ENCODE measurements around the gene CXCR5.

The CXCR5 gene

GRCh38 chr11:118911113-118911879 is 27.6 kb downstream of the CXCR5 start (continued):
- no peak for TF ChIP-seq TSHZ1 (tag by site-specific recombination; IDR thresholded peaks at IDR 0.05; ENCODE audit: borderline replicate concordance)
- no peak for TF ChIP-seq KLF17 (tag by site-specific recombination; IDR thresholded peaks at IDR 0.05)
- TF ChIP-seq ZNF501 (tag by site-specific recombination; IDR thresholded peaks at IDR 0.05), result no peak
- no peak for TF ChIP-seq ZNF555 (tag by site-specific recombination; conservative IDR thresholded peaks at IDR 0.05)
- no peak for TF ChIP-seq ZNF843 (tag by site-specific recombination; IDR thresholded peaks at IDR 0.05)
- TF ChIP-seq ZNF704 (tag by site-specific recombination; IDR thresholded peaks at IDR 0.05), result no peak
- TF ChIP-seq ZNF791 (tag by site-specific recombination; IDR thresholded peaks at IDR 0.05), result no peak
- TF ChIP-seq PRDM4 (tag by site-specific recombination; IDR thresholded peaks at IDR 0.05), result no peak
- no peak for TF ChIP-seq OVOL3 (tag by site-specific recombination; IDR thresholded peaks at IDR 0.05)
- no peak for TF ChIP-seq ZNF585B (tag by site-specific recombination; IDR thresholded peaks at IDR 0.05)
- no peak for TF ChIP-seq BCL11A (tag by site-specific recombination; IDR thresholded peaks at IDR 0.05; ENCODE audit: low read depth)
- TF ChIP-seq ZNF426 (tag by site-specific recombination; IDR thresholded peaks at IDR 0.05), result no peak
- TF ChIP-seq ZNF202 (tag by site-specific recombination; IDR thresholded peaks at IDR 0.05; ENCODE audit: borderline replicate concordance), result no peak
- no peak for TF ChIP-seq ZNF148 (tag by site-specific recombination; IDR thresholded peaks at IDR 0.05; ENCODE audit: borderline replicate concordance)
- TF ChIP-seq ZFP3 (tag by site-specific recombination; IDR thresholded peaks at IDR 0.05; ENCODE audit: low read depth), result no peak
- TF ChIP-seq ZNF248 (tag by site-specific recombination; IDR thresholded peaks at IDR 0.05), result no peak
- TF ChIP-seq ZNF350 (tag by site-specific recombination; IDR thresholded peaks at IDR 0.05), result no peak
- TF ChIP-seq ZNF488 (tag by site-specific recombination; IDR thresholded peaks at IDR 0.05), result no peak
- TF ChIP-seq HOXA7 (CRISPR knock-in tag; IDR thresholded peaks at IDR 0.05; ENCODE audit: borderline replicate concordance), result no peak
- peak; percentile 70 for TF ChIP-seq GLIS2 (tag by site-specific recombination; IDR thresholded peaks at IDR 0.05)
- TF ChIP-seq ZNF394 (tag by site-specific recombination; IDR thresholded peaks at IDR 0.05; ENCODE audit: borderline replicate concordance), result peak; percentile 72
- no peak for TF ChIP-seq ZSCAN16 (tag by site-specific recombination; IDR thresholded peaks at IDR 0.05)
- TF ChIP-seq ZBTB21 (tag by site-specific recombination; IDR thresholded peaks at IDR 0.05), result no peak
- no peak for TF ChIP-seq ZNF521 (tag by site-specific recombination; IDR thresholded peaks at IDR 0.05)
- TF ChIP-seq PATZ1 (tag by site-specific recombination; IDR thresholded peaks at IDR 0.05), result peak; percentile 38; the same call in 1 of the 2 replicates
- TF ChIP-seq HOXC10 (CRISPR knock-in tag; IDR thresholded peaks at IDR 0.05), result no peak
